ENCODE measurements around the gene ROMO1.
"Not testable (repeated sequence)": the region's sequence is repeated elsewhere in the genome, so short reads cannot be mapped to it uniquely, and the experiment has no call there.

GRCh38 chr20:35713120-35713519 is 13.9 kb downstream of the ROMO1 start:
- TF ChIP-seq, protein P1, sequence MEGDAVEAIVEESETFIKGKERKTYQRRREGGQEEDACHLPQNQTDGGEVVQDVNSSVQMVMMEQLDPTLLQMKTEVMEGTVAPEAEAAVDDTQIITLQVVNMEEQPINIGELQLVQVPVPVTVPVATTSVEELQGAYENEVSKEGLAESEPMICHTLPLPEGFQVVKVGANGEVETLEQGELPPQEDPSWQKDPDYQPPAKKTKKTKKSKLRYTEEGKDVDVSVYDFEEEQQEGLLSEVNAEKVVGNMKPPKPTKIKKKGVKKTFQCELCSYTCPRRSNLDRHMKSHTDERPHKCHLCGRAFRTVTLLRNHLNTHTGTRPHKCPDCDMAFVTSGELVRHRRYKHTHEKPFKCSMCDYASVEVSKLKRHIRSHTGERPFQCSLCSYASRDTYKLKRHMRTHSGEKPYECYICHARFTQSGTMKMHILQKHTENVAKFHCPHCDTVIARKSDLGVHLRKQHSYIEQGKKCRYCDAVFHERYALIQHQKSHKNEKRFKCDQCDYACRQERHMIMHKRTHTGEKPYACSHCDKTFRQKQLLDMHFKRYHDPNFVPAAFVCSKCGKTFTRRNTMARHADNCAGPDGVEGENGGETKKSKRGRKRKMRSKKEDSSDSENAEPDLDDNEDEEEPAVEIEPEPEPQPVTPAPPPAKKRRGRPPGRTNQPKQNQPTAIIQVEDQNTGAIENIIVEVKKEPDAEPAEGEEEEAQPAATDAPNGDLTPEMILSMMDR (IDR thresholded peaks at IDR 0.05; ENCODE audit: low read depth, low read length, poor library complexity, severe bottlenecking) = not testable (repeated sequence)
- not testable (repeated sequence) for TF ChIP-seq EZH2phosphoT487 (IDR thresholded peaks at IDR 0.05; ENCODE audit: borderline replicate concordance, low read length)
